ENCODE data around the gene XPNPEP1. TPM values are rescaled to one million over a fixed set of nuclear protein-coding genes. Genes with fewer than 3 reads are reported as not detected.

Gene XPNPEP1
- polyA plus RNA-seq, 1 donor from 2014 or later, result 96.3 TPM

DNA sequence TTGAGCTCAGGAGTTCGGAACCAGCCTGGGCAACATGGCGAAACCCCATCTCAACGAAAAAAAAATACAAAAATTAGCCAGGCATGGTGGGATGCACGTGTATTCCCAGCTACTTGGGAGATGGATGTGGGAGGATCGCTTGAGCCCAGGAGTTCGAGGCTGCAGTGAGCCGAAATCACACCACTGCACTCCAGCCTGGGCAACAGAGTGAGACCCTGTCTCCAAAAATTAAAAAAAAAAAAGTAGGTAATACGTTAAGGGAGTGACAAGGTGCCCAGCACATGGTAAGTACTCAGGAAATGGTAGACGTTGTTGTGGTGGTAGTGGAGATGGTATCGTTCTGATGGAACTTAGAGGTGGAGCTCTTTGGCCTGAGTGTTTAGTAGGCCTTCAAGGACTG lies 41.0 kb upstream of the XPNPEP1 start:
- Histone ChIP-seq H3K27ac (ENCODE audit: low read length) (no peak overlapping the region), H3K4me3 (ENCODE audit: low read length) (no peak overlapping the region), H3K9me3 (ENCODE audit: low read length) (no peaks in the 10 kb centered on the region), H4K20me1 (ENCODE audit: insufficient read depth) (no peaks in the 10 kb centered on the region), H3K9me2 (ENCODE audit: insufficient read depth, low read length) (no peaks in the 10 kb centered on the region), H2AFZ (ENCODE audit: low read depth, low read length) (no peak overlapping the region), H3K36me3 (ENCODE audit: insufficient read depth, low read length) (no peaks in the 10 kb centered on the region), H3K9ac (ENCODE audit: low read length) (no peak overlapping the region), H3F3A (ENCODE audit: insufficient read depth, low read length, poor library complexity, severe bottlenecking) (no peaks in the 10 kb centered on the region), H3K27me3 (ENCODE audit: insufficient read depth, low read depth, low read length) (no peaks in the 10 kb centered on the region), H3K4me2 (ENCODE audit: low read length) (no peak overlapping the region), H3K79me2 (replicated peaks; ENCODE audit: insufficient read depth, low read length) (no peaks in the 10 kb centered on the region)
- TF ChIP-seq TAF1 (IDR thresholded peaks at IDR 0.05; ENCODE audit: low read depth) (no peak), SMC3 (conservative IDR thresholded peaks at IDR 0.05; ENCODE audit: poor library complexity) (no peak), EP300 (conservative IDR thresholded peaks at IDR 0.05; ENCODE audit: poor library complexity, severe bottlenecking) (no peak), RAD21 (conservative IDR thresholded peaks at IDR 0.05) (no peak), MXI1 (conservative IDR thresholded peaks at IDR 0.05; ENCODE audit: poor library complexity, severe bottlenecking) (no peak), EZH2 (IDR thresholded peaks at IDR 0.05; ENCODE audit: borderline replicate concordance, insufficient read depth, low read length, poor library complexity, severe bottlenecking) (no peak), POLR2AphosphoS5 (IDR thresholded peaks at IDR 0.05) (no peak)
- TF ChIP-seq, protein P1, sequence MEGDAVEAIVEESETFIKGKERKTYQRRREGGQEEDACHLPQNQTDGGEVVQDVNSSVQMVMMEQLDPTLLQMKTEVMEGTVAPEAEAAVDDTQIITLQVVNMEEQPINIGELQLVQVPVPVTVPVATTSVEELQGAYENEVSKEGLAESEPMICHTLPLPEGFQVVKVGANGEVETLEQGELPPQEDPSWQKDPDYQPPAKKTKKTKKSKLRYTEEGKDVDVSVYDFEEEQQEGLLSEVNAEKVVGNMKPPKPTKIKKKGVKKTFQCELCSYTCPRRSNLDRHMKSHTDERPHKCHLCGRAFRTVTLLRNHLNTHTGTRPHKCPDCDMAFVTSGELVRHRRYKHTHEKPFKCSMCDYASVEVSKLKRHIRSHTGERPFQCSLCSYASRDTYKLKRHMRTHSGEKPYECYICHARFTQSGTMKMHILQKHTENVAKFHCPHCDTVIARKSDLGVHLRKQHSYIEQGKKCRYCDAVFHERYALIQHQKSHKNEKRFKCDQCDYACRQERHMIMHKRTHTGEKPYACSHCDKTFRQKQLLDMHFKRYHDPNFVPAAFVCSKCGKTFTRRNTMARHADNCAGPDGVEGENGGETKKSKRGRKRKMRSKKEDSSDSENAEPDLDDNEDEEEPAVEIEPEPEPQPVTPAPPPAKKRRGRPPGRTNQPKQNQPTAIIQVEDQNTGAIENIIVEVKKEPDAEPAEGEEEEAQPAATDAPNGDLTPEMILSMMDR (IDR thresholded peaks at IDR 0.05; ENCODE audit: poor library complexity, severe bottlenecking), result no peak
- TF ChIP-seq, protein P2, sequence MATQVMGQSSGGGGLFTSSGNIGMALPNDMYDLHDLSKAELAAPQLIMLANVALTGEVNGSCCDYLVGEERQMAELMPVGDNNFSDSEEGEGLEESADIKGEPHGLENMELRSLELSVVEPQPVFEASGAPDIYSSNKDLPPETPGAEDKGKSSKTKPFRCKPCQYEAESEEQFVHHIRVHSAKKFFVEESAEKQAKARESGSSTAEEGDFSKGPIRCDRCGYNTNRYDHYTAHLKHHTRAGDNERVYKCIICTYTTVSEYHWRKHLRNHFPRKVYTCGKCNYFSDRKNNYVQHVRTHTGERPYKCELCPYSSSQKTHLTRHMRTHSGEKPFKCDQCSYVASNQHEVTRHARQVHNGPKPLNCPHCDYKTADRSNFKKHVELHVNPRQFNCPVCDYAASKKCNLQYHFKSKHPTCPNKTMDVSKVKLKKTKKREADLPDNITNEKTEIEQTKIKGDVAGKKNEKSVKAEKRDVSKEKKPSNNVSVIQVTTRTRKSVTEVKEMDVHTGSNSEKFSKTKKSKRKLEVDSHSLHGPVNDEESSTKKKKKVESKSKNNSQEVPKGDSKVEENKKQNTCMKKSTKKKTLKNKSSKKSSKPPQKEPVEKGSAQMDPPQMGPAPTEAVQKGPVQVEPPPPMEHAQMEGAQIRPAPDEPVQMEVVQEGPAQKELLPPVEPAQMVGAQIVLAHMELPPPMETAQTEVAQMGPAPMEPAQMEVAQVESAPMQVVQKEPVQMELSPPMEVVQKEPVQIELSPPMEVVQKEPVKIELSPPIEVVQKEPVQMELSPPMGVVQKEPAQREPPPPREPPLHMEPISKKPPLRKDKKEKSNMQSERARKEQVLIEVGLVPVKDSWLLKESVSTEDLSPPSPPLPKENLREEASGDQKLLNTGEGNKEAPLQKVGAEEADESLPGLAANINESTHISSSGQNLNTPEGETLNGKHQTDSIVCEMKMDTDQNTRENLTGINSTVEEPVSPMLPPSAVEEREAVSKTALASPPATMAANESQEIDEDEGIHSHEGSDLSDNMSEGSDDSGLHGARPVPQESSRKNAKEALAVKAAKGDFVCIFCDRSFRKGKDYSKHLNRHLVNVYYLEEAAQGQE (IDR thresholded peaks at IDR 0.05; ENCODE audit: borderline replicate concordance), result no peak

DNA sequence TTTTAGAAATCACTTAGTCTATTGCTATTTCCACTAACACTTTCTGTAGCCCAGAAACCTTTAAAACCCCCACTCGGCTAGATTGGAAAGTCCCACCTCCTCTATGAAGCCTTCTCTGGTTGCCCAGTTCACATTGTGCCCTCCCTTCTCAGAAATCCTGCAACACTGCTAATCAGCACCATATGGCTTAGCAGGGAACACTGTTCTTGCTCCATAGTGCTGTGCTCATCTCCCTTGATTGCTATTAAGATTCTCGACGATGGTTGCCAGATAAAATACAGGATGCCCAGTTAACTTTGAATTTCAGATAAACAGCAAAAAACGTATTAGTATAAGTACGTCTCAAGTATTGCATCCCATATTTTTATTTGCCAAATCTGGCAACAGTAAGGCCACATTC lies 40.1 kb upstream of the XPNPEP1 start:
- no peaks in the 10 kb centered on the region for H3F3A ChIP-seq (ENCODE audit: insufficient read depth, low read length, poor library complexity, severe bottlenecking)
- no peak overlapping the region for H3K9ac ChIP-seq (ENCODE audit: low read length)
- no peak overlapping the region for H2AFZ ChIP-seq (ENCODE audit: low read depth, low read length)
- H4K20me1 ChIP-seq (ENCODE audit: insufficient read depth), result no peaks in the 10 kb centered on the region
- no peaks in the 10 kb centered on the region for H3K79me2 ChIP-seq (replicated peaks; ENCODE audit: insufficient read depth, low read length)
- no peak overlapping the region for H3K4me2 ChIP-seq (ENCODE audit: low read length)
- H3K27me3 ChIP-seq (ENCODE audit: insufficient read depth, low read depth, low read length), result no peaks in the 10 kb centered on the region
- no peaks in the 10 kb centered on the region for H3K9me3 ChIP-seq (ENCODE audit: low read length)
- no peak overlapping the region for H3K27ac ChIP-seq (ENCODE audit: low read length)
- no peaks in the 10 kb centered on the region for H3K9me2 ChIP-seq (ENCODE audit: insufficient read depth, low read length)
- no peaks in the 10 kb centered on the region for H3K36me3 ChIP-seq (ENCODE audit: insufficient read depth, low read length)
- no peak overlapping the region for H3K4me3 ChIP-seq (ENCODE audit: low read length)
- TF ChIP-seq EP300 (conservative IDR thresholded peaks at IDR 0.05; ENCODE audit: poor library complexity, severe bottlenecking), result no peak
- TF ChIP-seq RAD21 (conservative IDR thresholded peaks at IDR 0.05), result no peak
- TF ChIP-seq POLR2AphosphoS5 (IDR thresholded peaks at IDR 0.05), result no peak
- TF ChIP-seq MXI1 (conservative IDR thresholded peaks at IDR 0.05; ENCODE audit: poor library complexity, severe bottlenecking), result no peak
- TF ChIP-seq SMC3 (conservative IDR thresholded peaks at IDR 0.05; ENCODE audit: poor library complexity), result no peak
- TF ChIP-seq EZH2 (IDR thresholded peaks at IDR 0.05; ENCODE audit: borderline replicate concordance, insufficient read depth, low read length, poor library complexity, severe bottlenecking), result no peak

All from neural cell (in vitro differentiated cells).